CD1c-positive myeloid dendritic cell (primary cell): ENCODE data around the gene PRRT1.

Experiments used
- DNase-seq: peaks from one replicate; pipeline ENCODE4 v3.0.0-alpha.2; 2016; ENCODE audit errors: extremely low spot score

PRRT1 gene

GRCh38 chr6:32175711-32176475 is 24.2 kb upstream of the PRRT1 start, which contains the start of gene AGPAT1:
Gene AGPAT1 (minus strand): TSS chr6:32176084. CDS start chr6:32171496, 4,588 bp downstream.
- peak; percentile 95 for DNase-seq

GRCh38 chr6:32175322-32175710 is 23.6 kb upstream of the PRRT1 start:
- no peak for DNase-seq

GRCh38 chr6:32174416-32174815 is 22.7 kb upstream of the PRRT1 start:
- DNase-seq = no peak

GRCh38 chr6:32173051-32173727 is 21.4 kb upstream of the PRRT1 start:
- DNase-seq = peak; percentile 37

- DNase-seq = no peak
Observed at GRCh38 chr6:32171234-32171633, 19.5 kb upstream of the PRRT1 start.

GRCh38 chr6:32170294-32170693 is 18.6 kb upstream of the PRRT1 start:
- no peak for DNase-seq

- no peak for DNase-seq
Observed at GRCh38 chr6:32168807-32169591, 17.3 kb upstream of the PRRT1 start.

- no peak for DNase-seq
Observed at GRCh38 chr6:32168350-32168749, 16.6 kb upstream of the PRRT1 start.

- DNase-seq = no peak
Observed at GRCh38 chr6:32167761-32168262, 16.1 kb upstream of the PRRT1 start.

- DNase-seq = no peak
Observed at GRCh38 chr6:32167154-32167760, 15.5 kb upstream of the PRRT1 start.

GRCh38 chr6:32166411-32167061 is 14.8 kb upstream of the PRRT1 start:
- DNase-seq = no peak

GRCh38 chr6:32164295-32164694 is 12.6 kb upstream of the PRRT1 start, which contains the start of gene EGFL8:
Gene EGFL8 (plus strand): TSS chr6:32164595. CDS start chr6:32166166, 1,571 bp downstream.
- DNase-seq = no peak

GRCh38 chr6:32163559-32164258 is 12.0 kb upstream of the PRRT1 start:
- no peak for DNase-seq

GRCh38 chr6:32158052-32158451 is 6.3 kb upstream of the PRRT1 start:
- DNase-seq = no peak

- no peak for DNase-seq
Observed at GRCh38 chr6:32156891-32157290, 5.2 kb upstream of the PRRT1 start.

- peak; percentile 59 for DNase-seq
Observed at GRCh38 chr6:32154514-32155161, 2.9 kb upstream of the PRRT1 start.

GRCh38 chr6:32153564-32154513 is 2.1 kb upstream of the PRRT1 start, which contains the start of gene PPT2:
Gene PPT2 (plus strand): TSS chr6:32154141. CDS start chr6:32154595, 454 bp downstream.
- DNase-seq = peak; percentile 53

- DNase-seq = no peak
Observed at GRCh38 chr6:32152769-32153563, 1.2 kb upstream of the PRRT1 start.
